ELR (cell line): ENCODE results near the gene MAP4K1.
A peak's percentile ranks its signal among the peaks of the same experiment; 100 is the strongest.

Source experiments
- DNase-seq: peaks from one replicate; pipeline ENCODE4 v3.0.0-alpha.2; 2015; ENCODE audit warnings: low read depth

The MAP4K1 gene

DNA sequence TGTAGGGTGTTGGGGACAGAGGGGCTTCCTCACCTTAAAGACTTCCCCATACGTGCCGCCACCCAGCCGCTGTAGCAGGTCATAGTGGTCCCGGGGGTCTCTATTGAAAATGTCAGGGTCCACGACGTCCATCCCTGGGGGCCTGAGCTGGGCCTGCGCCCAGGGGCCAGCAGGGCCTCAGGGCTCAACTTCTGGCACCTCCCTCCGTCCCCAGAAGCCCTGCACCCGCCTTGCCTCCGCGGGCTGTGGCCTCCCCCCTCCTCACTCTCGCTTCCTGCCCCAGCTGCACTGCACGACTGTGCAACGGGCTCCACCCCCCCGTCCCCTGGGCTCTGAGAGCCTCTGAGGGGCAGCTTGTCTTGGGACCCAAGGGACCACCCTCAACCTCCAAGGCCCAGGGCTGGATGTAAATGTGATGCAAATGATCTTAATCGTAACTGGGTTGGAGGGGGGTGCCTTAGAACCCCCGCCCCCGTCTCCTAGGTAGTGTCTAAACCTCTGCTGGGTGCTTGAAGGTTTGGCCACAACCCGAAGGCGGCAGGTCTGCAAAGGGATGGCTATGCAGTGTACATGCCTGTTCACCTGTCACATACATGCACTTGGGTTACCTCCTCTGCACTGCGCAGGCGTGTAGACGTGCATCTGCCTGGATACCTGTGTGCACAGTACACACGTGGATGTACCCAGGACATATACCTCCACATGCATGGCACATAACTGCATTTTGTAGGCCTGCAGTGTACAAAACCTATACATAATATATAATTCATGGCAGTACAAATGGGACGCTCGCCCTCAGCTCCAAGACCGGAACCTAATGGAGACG lies at the start of gene MAP4K1:
MAP4K1 (minus strand) TSS at position 190 of the 826 bp plus-strand sequence; CDS start at position 132, 58 bp downstream.
- no peak for DNase-seq

DNA sequence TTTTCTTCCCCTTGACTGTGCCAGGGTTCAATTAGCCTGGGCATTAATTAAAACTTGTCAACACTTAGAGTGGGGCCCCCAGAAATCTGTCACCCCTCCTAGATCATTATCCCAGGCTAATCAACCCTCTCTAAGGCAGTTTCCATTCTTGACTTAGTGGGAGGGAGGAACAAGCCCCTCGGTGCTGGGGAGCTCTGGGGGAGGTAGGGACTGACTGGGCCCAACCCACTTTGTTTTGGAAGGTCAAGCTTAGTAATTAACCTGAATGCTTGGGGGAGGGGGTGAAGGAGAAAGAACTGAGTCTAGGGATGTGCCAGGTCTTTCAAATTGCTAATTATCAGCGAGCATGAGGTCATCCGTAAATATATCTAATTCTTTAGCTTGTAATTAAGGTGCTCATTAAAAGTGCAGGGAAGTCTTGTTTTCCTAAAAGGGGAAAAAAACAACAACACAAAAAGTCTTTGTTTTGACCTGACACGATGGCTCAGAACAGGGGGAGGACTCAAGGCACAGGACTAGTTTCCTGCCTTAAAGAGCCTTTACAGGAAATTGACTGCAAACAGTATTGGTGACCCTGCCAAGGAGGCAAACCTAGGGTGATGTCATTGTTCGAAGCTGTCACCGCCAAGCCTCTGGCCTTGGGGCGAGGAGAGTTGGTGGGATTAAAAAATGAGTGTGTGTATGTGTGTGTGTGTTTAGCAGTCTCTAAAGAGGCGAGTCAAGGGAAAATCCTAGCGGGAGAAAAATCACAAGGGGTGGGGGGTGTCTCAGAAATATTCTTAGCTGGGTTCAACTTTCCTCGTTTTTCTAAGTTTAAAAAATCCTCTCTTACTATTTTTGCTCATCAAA lies 49.1 kb upstream of the MAP4K1 start:
- peak; percentile 92 for DNase-seq

DNA sequence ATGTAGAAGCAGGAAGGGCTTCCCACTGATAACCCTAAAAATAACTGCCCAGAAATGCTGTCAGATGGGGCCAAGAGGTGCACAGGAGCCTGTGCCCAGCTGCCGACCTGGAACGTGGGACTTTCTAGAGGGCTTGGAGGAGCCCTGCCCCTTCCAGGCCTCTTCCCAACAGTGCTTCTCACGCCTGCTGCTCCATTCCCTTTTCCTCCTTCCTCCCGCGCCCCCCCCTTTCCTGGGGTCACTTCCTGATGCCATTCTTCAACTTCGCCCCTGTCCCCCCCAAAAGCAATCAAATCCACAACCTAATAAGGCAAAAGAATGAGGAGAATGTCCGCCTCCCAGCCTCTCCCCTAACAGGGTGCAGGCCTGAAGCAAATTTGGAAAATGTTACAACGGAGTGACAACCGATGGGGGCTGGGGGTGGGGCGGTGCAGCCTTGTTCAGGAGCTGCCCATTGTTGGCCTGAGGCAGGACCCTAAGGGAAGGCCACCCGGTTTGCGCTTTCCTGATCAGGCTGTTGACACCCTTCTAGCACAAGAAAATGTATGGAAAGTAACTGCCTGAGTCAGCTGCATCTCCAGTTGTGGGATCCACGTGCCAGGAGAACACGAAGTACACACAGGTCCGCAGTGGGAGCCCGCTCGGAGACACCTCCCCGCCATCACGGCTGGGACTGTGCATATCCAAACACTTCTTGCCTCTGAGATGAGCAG lies 48.4 kb upstream of the MAP4K1 start:
- peak; percentile 59 for DNase-seq

DNA sequence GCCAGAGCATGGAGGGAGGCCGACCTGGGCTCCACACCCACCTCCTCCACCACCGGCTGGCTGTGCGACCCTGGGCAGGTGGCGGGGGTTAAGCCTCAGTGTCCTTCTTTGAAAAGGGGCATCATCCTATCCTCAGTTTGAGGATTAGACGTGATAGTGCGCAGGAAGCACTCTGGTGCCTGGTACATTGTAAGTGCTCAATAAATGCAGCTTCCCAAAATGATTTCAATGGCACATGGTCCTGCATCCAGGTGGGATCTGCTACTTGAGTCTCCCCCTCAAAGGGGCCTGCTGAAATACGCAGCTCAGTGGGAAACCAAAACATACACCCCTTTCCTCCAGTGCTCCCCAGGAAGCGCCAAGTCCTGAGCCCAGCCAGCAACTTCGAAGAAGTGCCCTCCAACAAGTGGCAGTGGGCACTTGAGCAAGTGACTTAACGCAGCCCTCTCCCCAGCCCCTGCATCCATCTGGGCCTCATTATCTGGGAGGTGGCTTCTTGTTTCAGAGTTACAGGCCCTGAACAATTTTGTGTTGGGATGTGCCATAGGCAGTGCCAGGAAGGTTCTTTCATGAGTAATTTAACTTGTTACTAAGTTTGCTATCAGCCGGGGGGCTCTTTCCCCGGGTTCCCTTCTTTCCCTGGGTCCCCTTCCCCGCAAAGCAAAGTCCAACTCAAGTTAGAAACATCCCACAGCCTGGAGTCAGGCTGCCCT lies 47.6 kb upstream of the MAP4K1 start:
- no peak for DNase-seq

DNA sequence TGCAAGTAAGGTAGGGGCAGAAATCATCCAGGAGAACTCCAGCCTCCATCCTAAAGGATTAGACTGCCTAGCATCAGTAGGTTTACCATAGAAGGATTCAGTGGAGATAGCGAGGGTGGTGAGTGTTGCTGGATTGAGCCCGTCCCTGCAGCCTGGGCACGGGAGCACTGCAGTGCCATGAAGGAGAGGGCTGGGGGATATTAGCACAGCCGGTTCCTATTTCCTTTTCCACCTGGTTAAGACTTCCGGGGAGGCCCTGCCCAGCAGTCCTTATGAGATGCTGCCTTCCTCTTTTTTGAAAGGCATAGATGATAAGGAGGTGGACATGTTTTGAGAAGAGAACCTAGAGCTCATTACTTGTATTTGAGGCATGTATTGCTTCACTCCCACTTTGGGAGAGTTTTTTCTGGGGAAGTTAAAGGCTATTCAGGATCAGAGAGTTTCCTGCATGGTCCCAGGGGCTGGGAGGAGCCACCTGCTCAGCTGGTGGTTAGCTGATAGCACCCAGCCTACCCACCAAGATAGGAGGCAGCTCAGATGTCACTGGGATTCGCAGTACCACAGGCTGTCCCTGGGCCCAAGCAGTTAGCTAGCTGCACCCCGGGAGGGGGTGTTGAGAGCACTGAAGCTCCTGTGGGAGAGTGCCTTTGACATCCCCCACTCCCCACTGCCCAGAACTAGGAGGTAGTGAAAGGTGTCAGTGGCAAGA lies 46.9 kb upstream of the MAP4K1 start:
- DNase-seq: no peak

DNA sequence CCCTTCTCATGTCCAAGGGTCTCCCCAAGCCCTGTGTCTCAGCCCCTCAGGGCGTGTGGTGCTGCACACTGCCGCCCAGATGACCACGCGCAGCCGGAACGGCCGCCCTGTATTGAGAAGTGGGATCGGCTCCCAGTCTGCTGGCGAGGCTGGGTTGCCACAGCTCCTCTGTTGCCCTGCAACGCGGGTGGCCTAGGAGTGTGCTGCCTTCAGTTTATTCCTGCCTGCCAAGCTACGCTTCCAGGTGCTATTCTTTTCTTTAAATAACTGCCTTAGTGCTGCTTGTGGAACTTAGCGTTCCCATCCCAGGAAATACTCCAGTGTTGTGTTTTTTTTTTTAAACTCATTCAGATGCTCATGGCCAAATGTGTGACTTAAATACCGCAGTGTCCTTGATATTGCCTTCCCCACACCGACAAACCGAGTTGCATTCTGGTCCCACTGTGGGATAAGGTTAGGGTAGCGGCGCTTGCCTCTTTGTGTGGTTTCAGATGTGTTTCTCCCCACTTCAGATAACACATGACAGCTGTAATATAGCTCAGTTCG lies 46.3 kb upstream of the MAP4K1 start:
- DNase-seq: no peak

DNA sequence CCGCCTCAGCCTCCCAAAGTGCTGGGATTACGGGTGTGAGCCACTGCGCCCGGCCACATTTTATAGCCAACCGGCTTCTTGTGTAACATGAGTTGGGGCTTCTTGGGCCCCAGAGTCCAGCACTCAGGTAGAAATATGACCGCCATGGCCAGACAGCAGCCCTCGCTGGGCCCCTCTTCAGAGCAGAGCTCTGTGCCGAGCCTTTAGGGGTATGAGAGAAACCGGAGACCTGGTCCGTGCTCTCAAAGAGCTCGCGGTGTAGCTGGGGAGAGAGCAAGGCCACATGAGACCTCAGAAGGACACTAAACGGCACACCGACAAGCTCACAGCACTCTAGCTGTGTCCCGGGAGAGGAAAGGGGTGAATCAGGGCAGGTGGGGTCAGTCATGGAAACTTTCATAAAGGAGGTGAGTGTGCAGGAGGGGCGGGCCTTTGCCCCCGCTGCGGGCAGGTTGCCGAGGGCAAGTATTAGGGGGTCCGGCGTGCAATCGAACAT lies 45.5 kb upstream of the MAP4K1 start:
- no peak for DNase-seq

GRCh38 chr19:38662537-38663155 lies 44.9 kb upstream of the MAP4K1 start:
- no peak for DNase-seq

DNA sequence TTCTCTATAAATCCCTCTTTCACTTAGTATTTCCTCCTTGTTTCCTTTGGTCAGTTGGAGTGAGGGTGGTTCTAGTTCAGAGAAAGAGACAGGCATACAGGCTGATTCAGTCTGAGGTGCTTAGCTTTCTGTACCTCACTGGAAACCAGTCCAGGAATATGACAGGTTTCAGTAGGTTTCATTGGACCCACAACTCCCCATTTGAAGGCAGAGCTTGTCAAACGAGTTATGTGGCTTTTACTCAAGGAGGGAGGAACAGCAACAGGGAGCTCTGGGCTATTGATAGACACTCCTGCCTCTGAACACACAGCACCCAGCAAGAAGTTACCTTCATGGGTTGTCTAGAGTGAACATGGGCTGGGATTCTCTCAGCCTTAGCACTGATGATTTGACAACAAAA lies 44.2 kb upstream of the MAP4K1 start:
- no peak for DNase-seq

DNA sequence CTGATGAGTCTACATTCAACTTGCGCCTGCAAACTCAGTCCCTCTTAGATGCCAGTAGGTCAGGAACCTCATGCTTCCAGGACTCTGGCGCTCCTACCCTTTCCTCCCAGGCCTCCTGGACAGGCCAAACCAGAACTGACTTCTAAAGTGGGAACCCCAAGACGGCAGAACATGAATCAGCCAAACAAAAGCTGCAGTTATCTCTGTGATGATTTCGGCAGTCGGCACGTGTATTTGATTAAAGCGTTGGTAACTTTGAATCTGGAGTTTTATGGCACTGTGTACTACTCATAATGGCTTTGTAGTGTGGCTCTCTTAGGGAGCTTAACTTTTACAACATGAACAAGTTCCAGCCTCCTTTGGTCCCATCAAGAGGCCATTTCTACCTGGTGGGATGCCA lies 43.4 kb upstream of the MAP4K1 start:
- DNase-seq: no peak

- no peak for DNase-seq
Observed at GRCh38 chr19:38660724-38661123, 43.0 kb upstream of the MAP4K1 start.

DNA sequence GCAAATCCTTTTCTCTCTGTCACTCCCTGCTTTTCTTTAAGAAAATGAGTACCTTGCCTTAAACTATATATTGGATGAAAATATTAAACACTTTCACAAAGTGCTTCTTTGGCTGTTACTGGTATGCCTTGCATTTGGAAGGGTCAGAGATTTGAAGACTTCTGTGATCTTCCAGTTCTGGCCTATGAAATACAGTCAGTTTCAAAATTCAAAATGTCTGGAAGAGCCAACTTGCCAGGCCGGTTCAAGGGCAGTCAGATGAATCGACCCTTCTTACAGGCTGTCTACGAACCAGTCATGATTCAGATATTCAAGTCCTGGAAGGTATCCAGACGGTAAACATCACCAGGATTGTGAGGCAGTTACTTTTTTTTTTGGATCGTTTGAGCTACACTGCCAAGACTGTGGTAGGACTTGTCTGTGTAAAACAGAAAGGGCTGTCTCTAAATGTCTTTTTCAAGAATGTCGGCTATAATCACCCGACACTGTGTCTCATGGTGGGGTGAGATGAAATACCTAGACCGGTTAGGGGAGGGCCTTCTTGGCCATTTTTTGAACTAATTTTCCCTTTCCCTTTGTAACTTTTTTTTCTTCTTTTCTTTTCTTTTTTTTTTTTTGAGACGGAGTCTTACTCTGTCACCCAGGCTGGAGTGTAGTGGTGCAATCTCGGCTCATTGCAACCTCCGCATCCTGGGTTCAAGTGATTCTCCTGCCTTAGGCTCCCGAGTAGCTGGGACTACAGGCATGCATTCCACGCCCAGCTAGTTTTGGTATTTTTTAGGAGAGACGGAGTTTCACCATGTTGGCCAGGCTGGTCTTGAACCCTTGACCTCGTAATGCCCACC lies 40.9 kb upstream of the MAP4K1 start:
- DNase-seq: peak; percentile 99

GRCh38 chr19:38657633-38658222 lies 40.0 kb upstream of the MAP4K1 start:
- DNase-seq: peak; percentile 99

- peak; percentile 71 for DNase-seq
Observed at GRCh38 chr19:38656171-38656981, 38.6 kb upstream of the MAP4K1 start.

GRCh38 chr19:38655148-38655824 lies 37.5 kb upstream of the MAP4K1 start:
- DNase-seq: peak; percentile 81

DNA sequence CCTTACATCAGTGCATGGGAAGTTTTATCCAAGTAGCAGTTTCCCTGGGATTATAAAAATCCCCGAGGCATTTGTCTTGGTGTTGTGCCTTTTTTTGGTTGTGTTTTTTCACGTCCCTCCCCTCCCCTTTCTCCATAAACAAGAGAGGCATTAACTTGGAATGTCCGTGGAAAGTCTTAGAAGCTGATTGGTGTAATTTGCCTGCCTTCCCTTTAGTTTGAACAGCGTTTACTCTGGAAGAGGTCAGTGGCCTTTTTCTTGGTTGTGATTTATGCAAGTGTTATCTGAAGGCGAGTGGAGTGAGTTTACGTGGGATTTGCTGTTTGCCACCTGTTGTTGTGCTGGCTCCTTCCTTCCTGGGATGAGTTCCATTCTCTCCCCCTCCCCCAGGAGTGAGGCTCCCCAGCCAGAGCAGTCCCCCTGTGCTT lies 36.9 kb upstream of the MAP4K1 start:
- DNase-seq: peak; percentile 56

- DNase-seq: no peak
Observed at GRCh38 chr19:38653028-38653571, 35.3 kb upstream of the MAP4K1 start.
